ENCODE data around the gene MYO18B. TPM values are rescaled to one million over a fixed set of nuclear protein-coding genes. Genes with fewer than 3 reads are reported as not detected.

MYO18B gene
- total RNA-seq, 2 donors from 2014 or later: 0.11 TPM; not detected in 1

DNA sequence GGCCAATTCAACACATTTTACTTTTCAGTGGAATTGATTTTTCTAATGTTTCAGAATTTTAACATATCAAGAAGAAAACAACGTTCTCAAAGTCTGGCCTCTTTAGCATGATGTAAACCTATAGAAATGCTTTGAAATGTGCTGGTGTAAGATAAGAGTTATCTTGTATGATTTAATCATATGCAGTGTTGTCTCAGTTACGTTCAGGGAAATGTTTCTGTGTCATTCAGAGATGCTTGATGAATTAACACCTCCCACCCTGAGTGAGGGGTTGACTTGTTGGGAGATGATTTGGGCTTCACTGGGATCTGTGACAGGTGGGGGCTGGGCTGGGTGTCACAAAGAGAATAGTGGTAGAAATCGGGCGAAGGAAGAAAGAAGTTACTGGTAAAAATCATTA lies 15.7 kb upstream of the MYO18B start:
- no peak for DNase-seq
- intact Hi-C loops (cut with DNase I): no loop called here
- no peak overlapping the region for H3K9ac ChIP-seq (ENCODE audit: low read depth in 2 of 2, low read length in 2 of 2)

DNA sequence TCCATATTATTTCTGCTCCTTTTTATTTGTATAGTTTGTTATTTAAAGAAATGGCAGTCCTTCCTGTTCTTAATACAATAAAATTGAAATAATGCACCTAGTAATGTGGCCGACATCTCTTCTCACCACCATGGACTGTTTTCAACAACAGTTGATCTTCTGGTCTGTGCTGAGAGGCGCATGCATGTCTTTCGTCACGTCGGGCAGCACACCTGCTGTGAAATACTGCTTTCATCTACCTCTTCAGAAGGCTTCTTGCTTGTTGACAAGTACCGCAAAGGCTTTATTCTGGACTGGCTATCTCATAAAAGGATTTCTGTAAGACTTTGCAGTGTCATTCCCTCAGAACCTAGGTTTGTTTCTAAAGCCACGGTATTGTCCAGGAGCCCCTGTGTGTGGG lies 13.9 kb upstream of the MYO18B start:
- TF ChIP-seq, protein P1, sequence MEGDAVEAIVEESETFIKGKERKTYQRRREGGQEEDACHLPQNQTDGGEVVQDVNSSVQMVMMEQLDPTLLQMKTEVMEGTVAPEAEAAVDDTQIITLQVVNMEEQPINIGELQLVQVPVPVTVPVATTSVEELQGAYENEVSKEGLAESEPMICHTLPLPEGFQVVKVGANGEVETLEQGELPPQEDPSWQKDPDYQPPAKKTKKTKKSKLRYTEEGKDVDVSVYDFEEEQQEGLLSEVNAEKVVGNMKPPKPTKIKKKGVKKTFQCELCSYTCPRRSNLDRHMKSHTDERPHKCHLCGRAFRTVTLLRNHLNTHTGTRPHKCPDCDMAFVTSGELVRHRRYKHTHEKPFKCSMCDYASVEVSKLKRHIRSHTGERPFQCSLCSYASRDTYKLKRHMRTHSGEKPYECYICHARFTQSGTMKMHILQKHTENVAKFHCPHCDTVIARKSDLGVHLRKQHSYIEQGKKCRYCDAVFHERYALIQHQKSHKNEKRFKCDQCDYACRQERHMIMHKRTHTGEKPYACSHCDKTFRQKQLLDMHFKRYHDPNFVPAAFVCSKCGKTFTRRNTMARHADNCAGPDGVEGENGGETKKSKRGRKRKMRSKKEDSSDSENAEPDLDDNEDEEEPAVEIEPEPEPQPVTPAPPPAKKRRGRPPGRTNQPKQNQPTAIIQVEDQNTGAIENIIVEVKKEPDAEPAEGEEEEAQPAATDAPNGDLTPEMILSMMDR (IDR thresholded peaks at IDR 0.05): no peak
- Histone ChIP-seq H3K27me3 (no peaks in the 10 kb centered on the region), H3K4me3 (no peak overlapping the region), H3K36me3 (no peaks in the 10 kb centered on the region), H3K9ac (ENCODE audit: low read depth in 2 of 2, low read length in 2 of 2) (no peak overlapping the region), H3K4me1 (no peaks in the 10 kb centered on the region), H3K9me3 (no peaks in the 10 kb centered on the region), H3K27ac (no peak overlapping the region)
- no peak for DNase-seq
- intact Hi-C loops (cut with DNase I): no loop called here

More for the DNA sequence above, 15.7 kb upstream of the MYO18B start:
- no peak overlapping the region for H3K4me3 ChIP-seq
- H3K27ac ChIP-seq: no peak overlapping the region
- H3K27me3 ChIP-seq: no peaks in the 10 kb centered on the region
- TF ChIP-seq, protein P1 (IDR thresholded peaks at IDR 0.05): no peak
- H3K4me1 ChIP-seq: no peaks in the 10 kb centered on the region
- H3K9me3 ChIP-seq: no peaks in the 10 kb centered on the region
- no peaks in the 10 kb centered on the region for H3K36me3 ChIP-seq

DNA sequence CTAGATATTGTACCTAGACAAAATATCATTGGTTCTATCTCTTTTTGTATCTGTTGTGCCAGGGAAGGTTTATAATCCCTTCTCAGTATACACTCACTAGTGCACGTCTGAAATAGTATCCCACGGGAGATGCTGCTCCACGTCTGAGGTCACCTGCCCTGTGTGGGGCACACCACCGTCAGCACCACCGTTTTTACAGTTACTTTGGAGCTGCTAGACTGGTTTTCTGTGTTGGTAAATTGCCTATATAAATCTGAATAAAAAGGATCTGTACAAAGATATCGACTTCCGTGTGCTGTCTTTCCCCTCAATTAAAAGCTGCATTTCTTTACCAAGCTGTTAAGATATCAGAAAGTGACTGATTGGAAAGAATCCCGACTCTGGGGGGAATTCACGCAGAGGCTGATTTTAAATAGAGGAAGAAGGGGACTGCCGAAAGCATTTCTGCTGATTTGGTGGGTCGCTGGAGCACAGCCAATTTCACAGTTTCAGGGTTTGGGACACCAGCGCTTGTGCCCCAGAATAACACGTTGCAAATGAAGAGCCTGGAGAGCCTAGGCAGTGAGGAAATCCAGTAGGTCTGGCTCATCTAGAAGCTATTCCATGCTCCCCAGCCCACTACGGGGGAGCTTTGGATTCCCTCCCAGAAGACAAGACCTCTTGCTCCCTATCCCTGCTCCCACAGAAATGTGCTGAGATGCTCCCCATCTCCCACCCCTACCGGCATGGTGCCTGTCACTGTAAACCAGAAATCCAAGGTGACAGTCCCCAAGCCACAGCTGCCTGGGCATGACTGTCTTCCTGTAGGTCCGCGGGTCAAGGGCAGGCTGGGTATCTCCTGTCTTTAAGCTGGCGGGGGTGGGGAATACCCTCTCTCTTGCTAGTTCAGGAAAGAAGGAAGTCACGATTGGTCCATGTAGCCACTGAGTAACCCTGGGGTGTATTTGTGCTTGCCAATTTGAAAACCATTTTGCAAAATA lies 12.7 kb upstream of the MYO18B start:
- H3K27ac ChIP-seq: no peak overlapping the region
- TF ChIP-seq, protein P1 (IDR thresholded peaks at IDR 0.05): no peak
- no peak overlapping the region for H3K9ac ChIP-seq (ENCODE audit: low read depth in 2 of 2, low read length in 2 of 2)
- H3K27me3 ChIP-seq: no peaks in the 10 kb centered on the region
- no peaks in the 10 kb centered on the region for H3K9me3 ChIP-seq
- H3K36me3 ChIP-seq: no peaks in the 10 kb centered on the region
- intact Hi-C loops (cut with DNase I): no loop called here
- no peak overlapping the region for H3K4me3 ChIP-seq
- DNase-seq: no peak
- no peaks in the 10 kb centered on the region for H3K4me1 ChIP-seq

DNA sequence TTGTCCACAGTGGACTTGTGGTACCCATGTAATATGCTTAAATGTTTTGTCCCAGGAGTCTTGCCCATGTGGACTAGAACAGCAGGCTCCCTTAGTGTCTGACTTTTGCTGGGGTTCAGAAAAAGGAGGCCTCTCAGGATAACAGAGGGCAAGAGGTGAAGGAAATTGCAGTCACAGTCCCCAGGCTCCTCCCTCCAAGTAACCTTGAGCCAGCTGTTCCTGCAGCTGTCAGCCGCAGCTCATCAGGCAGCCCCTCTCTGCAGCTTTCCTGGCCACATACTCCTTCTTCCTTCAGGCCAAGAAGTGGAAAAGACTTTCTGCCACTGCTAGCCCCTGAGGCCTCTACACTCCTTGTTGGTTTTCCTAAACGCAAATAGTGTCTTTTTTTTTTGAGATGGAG lies 6.3 kb upstream of the MYO18B start:
- Histone ChIP-seq H3K27ac (no peak overlapping the region), H3K27me3 (no peaks in the 10 kb centered on the region), H3K4me3 (no peak overlapping the region), H3K4me1 (no peaks in the 10 kb centered on the region), H3K36me3 (no peaks in the 10 kb centered on the region), H3K9me3 (no peaks in the 10 kb centered on the region), H3K9ac (ENCODE audit: low read depth in 2 of 2, low read length in 2 of 2) (no peak overlapping the region)
- TF ChIP-seq, protein P1 (IDR thresholded peaks at IDR 0.05): no peak
- no peak for DNase-seq
- intact Hi-C loops (cut with DNase I): no loop called here

DNA sequence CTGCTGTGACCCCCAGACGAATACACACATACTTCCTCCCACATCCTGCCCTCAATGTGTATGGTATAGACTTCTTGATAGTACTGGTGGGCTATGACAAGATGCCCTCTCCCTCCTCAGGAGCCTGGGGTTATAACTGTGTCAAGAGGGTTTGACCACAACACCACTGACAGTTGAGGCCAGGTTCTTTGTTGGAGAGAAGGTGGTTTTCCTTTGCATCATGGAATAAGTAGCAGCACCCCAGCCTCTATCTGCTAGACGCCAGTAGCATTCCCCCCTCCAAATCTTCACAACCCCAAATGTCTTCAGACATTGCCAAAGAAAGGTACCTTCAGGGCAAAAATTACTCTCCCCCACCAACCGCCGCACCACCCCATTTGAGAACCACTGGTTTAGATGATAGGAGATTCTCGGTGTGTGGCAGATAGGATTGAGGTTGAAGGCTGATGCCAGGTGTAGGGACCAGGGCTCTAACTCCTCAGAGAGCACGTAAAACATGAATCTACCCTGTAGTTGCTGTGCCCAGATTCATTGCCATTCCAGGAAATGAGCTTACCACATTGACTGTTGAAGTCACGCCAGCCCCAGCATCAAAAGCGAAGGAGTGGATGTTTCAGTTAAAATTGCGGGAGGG lies 5.5 kb upstream of the MYO18B start:
- no peak for DNase-seq
- H3K36me3 ChIP-seq: no peaks in the 10 kb centered on the region
- TF ChIP-seq, protein P1 (IDR thresholded peaks at IDR 0.05): no peak

More for the DNA sequence above, 5.5 kb upstream of the MYO18B start:
- Histone ChIP-seq H3K4me1 (no peaks in the 10 kb centered on the region), H3K27me3 (no peaks in the 10 kb centered on the region), H3K27ac (no peak overlapping the region), H3K9ac (ENCODE audit: low read depth in 2 of 2, low read length in 2 of 2) (no peak overlapping the region), H3K4me3 (no peak overlapping the region), H3K9me3 (no peaks in the 10 kb centered on the region)
- intact Hi-C loops (cut with DNase I): no loop called here

Data from colonic mucosa (tissue), 4 donors.